Suprapubic skin (tissue), 3 donors: Measurements from ENCODE around the gene SUPT7L.

Source experiments
- CTCF ChIP-seq, 2 donors: fragments of 200-600 bp in 1 of 2; fragments of 450-650 bp in 1 of 2; sonication (generic) in 1 of 2; IDR thresholded peaks; one replicate each; pipeline ENCODE4 v1.5.1; 2016 to 2019; ENCODE audit warnings: antibody characterized with exemption in 2 of 2, mild to moderate bottlenecking in 1 of 2, moderate library complexity in 1 of 2
- POLR2AphosphoS5 ChIP-seq, 3 donors: sonication (generic); formaldehyde crosslinking; IDR thresholded peaks; one replicate each; pipeline ENCODE4 v1.6.1; 2017; ENCODE audit warnings: antibody characterized with exemption in 3 of 3

GRCh38 chr2:27653397-27653796 is 10.0 kb downstream of the SUPT7L start:
- TF ChIP-seq CTCF (IDR thresholded peaks at IDR 0.05), result no peak
- TF ChIP-seq POLR2AphosphoS5 (IDR thresholded peaks at IDR 0.05), result no peak
